Measurements from ENCODE around the gene LRIG1. TPM values are rescaled to one million over a fixed set of nuclear protein-coding genes. Genes with fewer than 3 reads are reported as not detected.

LRIG1 gene
- total RNA-seq, 6 donors from 2014 or later, result 45.2 to 119 (median 81.9) TPM

GRCh38 chr3:66475386-66476020, 25.3 kb downstream of the LRIG1 start:
- ATAC-seq (ENCODE audit: low FRiP score in 2 of 2), result no peak

GRCh38 chr3:66473692-66474091, 27.1 kb downstream of the LRIG1 start:
- ATAC-seq (ENCODE audit: low FRiP score in 2 of 2), result peak in 1 of 2 donors; percentile 45
- peaks cover 18 to 65% (median 42%) of the 10 kb centered on the region in 4 donors for H3K4me1 ChIP-seq
- no peaks in the 10 kb centered on the region for H3K27me3 ChIP-seq
- H3K36me3 ChIP-seq, result no peaks in the 10 kb centered on the region
- no peak for DNase-seq
- 70 to 74% methylated on average over 11 of the region's 11 CpGs for WGBS, 2 donors
- TF ChIP-seq CTCF (IDR thresholded peaks at IDR 0.05) (no peak), EP300 (IDR thresholded peaks at IDR 0.05) (no peak), POLR2A (IDR thresholded peaks at IDR 0.05) (no peak), POLR2AphosphoS5 (IDR thresholded peaks at IDR 0.05) (no peak)
- H3K27ac ChIP-seq, result peak overlapping the region in 1 of 4 donors; percentile 53
- no peaks in the 10 kb centered on the region for H3K9me3 ChIP-seq
- H3K4me3 ChIP-seq, result no peak overlapping the region

More at GRCh38 chr3:66475386-66476020, 25.3 kb downstream of the LRIG1 start:
- H3K27me3 ChIP-seq, result no peaks in the 10 kb centered on the region
- peak overlapping the region in 3 of 4 donors; percentile 26 to 62 (median 59) for H3K27ac ChIP-seq
- no peak overlapping the region for H3K4me3 ChIP-seq
- 70 to 76% methylated on average over 9 of the region's 9 CpGs for WGBS, 2 donors
- DNase-seq, result no peak
- peaks cover 26 to 79% (median 51%) of the 10 kb centered on the region in 4 donors for H3K4me1 ChIP-seq
- no peaks in the 10 kb centered on the region for H3K9me3 ChIP-seq
- H3K36me3 ChIP-seq, result no peaks in the 10 kb centered on the region
- TF ChIP-seq EP300 (IDR thresholded peaks at IDR 0.05) (no peak), CTCF (IDR thresholded peaks at IDR 0.05) (no peak), POLR2AphosphoS5 (IDR thresholded peaks at IDR 0.05) (no peak), POLR2A (IDR thresholded peaks at IDR 0.05) (no peak)

GRCh38 chr3:66473181-66473580, 27.6 kb downstream of the LRIG1 start:
- WGBS, 2 donors, result 61 to 66% methylated on average over 4 of the region's 4 CpGs
- DNase-seq (no peak), ATAC-seq (ENCODE audit: low FRiP score in 2 of 2) (peak in 1 of 2 donors; percentile 27)
- H3K4me3 ChIP-seq, result no peak overlapping the region
- H3K4me1 ChIP-seq, result peaks cover 18 to 64% (median 41%) of the 10 kb centered on the region in 4 donors
- no peaks in the 10 kb centered on the region for H3K27me3 ChIP-seq
- TF ChIP-seq CTCF (IDR thresholded peaks at IDR 0.05), result no peak
- TF ChIP-seq POLR2AphosphoS5 (IDR thresholded peaks at IDR 0.05), result no peak
- no peak for TF ChIP-seq POLR2A (IDR thresholded peaks at IDR 0.05)
- TF ChIP-seq EP300 (IDR thresholded peaks at IDR 0.05), result no peak
- H3K9me3 ChIP-seq, result no peaks in the 10 kb centered on the region
- H3K27ac ChIP-seq, result peak overlapping the region in 2 of 4 donors; percentile 7 to 53
- no peaks in the 10 kb centered on the region for H3K36me3 ChIP-seq

- Histone ChIP-seq H3K4me1 (peaks cover 21 to 64% (median 41%) of the 10 kb centered on the region in 4 donors), H3K27me3 (no peaks in the 10 kb centered on the region), H3K9me3 (no peaks in the 10 kb centered on the region), H3K36me3 (no peaks in the 10 kb centered on the region), H3K4me3 (no peak overlapping the region), H3K27ac (peak overlapping the region in 2 of 4 donors; percentile 7 to 53)
- 28 to 32% methylated on average over 12 of the region's 12 CpGs for WGBS, 2 donors
- peak in 1 of 2 donors; percentile 26 for ATAC-seq (ENCODE audit: low FRiP score in 2 of 2)
- no peak for DNase-seq
- no peak for TF ChIP-seq EP300 (IDR thresholded peaks at IDR 0.05)
- peak; percentile 12 to 42 for TF ChIP-seq POLR2AphosphoS5 (IDR thresholded peaks at IDR 0.05)
Measured at GRCh38 chr3:66472313-66473134, 28.3 kb downstream of the LRIG1 start.

- Histone ChIP-seq H3K4me1 (peaks cover 14 to 53% (median 37%) of the 10 kb centered on the region in 4 donors), H3K36me3 (no peaks in the 10 kb centered on the region), H3K27me3 (no peaks in the 10 kb centered on the region), H3K4me3 (no peak overlapping the region), H3K27ac (no peak overlapping the region), H3K9me3 (no peaks in the 10 kb centered on the region)
- WGBS, 2 donors, result 93 to 99% methylated on average over 10 of the region's 10 CpGs
- DNase-seq (no peak), ATAC-seq (ENCODE audit: low FRiP score in 2 of 2) (no peak)
- TF ChIP-seq POLR2A (IDR thresholded peaks at IDR 0.05), result no peak
- no peak for TF ChIP-seq POLR2AphosphoS5 (IDR thresholded peaks at IDR 0.05)
- no peak for TF ChIP-seq EP300 (IDR thresholded peaks at IDR 0.05)
- no peak for TF ChIP-seq CTCF (IDR thresholded peaks at IDR 0.05)
Measured at GRCh38 chr3:66470956-66471686, 29.7 kb downstream of the LRIG1 start.

Data from upper lobe of left lung (tissue), 6 donors.